ENCODE measurements around the gene ANKK1. TPM values are rescaled to one million over a fixed set of nuclear protein-coding genes. Genes with fewer than 3 reads are reported as not detected.
A peak's percentile ranks its signal among the peaks of the same experiment; 100 is the strongest.

The ANKK1 gene
- total RNA-seq = under 1 TPM; 0.49 to 0.68 TPM

DNA sequence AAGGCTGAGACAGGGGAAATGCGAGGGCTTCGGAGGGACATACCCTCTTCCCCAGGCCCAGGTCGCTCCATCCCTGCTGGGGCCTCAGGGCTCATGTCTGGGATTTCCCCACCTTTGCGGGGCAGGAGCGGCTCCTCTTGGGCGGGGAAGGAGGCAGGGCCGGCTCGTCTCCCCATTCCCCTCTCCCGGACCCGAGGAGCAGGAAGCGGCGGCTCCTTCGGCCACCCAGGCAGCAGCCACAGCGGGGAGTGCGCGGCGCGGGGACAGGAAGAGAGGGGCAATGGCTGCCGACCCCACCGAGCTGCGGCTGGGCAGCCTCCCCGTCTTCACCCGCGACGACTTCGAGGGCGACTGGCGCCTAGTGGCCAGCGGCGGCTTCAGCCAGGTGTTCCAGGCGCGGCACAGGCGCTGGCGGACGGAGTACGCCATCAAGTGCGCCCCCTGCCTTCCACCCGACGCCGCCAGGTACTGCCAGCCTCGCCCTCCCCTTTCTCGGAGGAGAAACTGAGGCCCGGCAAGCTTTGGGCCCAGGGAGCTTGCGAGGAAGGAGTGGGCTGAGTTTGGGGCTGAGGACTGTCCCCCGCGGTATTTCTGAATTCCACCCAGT lies at the start of gene ANKK1:
TSS of gene ANKK1 (plus strand) at position 175 of the 607 bp plus-strand sequence. CDS start at position 281, 106 bp downstream.
- Histone ChIP-seq H3K4me3 (peak within 1 kb of the TSS; percentile 50), H3K9me3 (no peaks in the 10 kb centered on the region), H3K4me1 (ENCODE audit: control insufficient read depth in 1 of 2, low read depth in 2 of 2) (no peaks in the 10 kb centered on the region), H3K27ac (no peak within 1 kb of the TSS), H3K36me3 (no peaks in the 10 kb centered on the region), H3K27me3 (replicated peaks; ENCODE audit: insufficient read depth) (peaks cover 9% of the 10 kb centered on the region)
- ATAC-seq (ENCODE audit: insufficient number of reproducible peaks, low FRiP score, low read depth) = no peak
- no peak for DNase-seq (ENCODE audit: low spot score)
- TF ChIP-seq, protein P1, sequence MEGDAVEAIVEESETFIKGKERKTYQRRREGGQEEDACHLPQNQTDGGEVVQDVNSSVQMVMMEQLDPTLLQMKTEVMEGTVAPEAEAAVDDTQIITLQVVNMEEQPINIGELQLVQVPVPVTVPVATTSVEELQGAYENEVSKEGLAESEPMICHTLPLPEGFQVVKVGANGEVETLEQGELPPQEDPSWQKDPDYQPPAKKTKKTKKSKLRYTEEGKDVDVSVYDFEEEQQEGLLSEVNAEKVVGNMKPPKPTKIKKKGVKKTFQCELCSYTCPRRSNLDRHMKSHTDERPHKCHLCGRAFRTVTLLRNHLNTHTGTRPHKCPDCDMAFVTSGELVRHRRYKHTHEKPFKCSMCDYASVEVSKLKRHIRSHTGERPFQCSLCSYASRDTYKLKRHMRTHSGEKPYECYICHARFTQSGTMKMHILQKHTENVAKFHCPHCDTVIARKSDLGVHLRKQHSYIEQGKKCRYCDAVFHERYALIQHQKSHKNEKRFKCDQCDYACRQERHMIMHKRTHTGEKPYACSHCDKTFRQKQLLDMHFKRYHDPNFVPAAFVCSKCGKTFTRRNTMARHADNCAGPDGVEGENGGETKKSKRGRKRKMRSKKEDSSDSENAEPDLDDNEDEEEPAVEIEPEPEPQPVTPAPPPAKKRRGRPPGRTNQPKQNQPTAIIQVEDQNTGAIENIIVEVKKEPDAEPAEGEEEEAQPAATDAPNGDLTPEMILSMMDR (IDR thresholded peaks at IDR 0.05) = no peak

DNA sequence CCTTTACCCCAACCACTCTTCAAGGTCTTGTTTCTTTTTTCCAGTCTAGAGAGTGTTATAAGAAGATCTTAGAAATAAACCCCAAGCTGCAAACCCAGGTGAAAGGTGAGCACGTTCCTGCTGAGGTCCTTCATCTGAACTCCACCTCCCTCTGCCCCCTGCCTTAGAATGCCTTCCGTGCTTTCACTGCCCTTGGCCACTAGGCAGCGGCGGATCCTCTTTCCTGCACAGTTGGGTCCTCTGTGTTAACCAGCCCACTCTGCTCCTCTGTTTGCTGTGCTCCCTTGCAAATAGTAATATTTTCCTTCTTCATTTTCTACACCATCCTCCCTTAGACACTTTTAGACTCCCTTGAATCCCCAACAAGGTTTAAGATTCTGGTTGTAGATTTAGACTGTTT lies 48.8 kb upstream of the ANKK1 start:
- TF ChIP-seq, protein P1 (IDR thresholded peaks at IDR 0.05) = no peak
- Histone ChIP-seq H3K27me3 (replicated peaks; ENCODE audit: insufficient read depth) (no peaks in the 10 kb centered on the region), H3K4me1 (ENCODE audit: control insufficient read depth in 1 of 2, low read depth in 2 of 2) (no peaks in the 10 kb centered on the region), H3K4me3 (no peak overlapping the region), H3K27ac (no peak overlapping the region), H3K9me3 (no peaks in the 10 kb centered on the region), H3K36me3 (peaks cover 57% of the 10 kb centered on the region)
- DNase-seq (ENCODE audit: low spot score) (no peak), ATAC-seq (ENCODE audit: insufficient number of reproducible peaks, low FRiP score, low read depth) (no peak)

GRCh38 chr11:113339929-113340589 lies 47.5 kb upstream of the ANKK1 start:
- DNase-seq (ENCODE audit: low spot score) (no peak), ATAC-seq (ENCODE audit: insufficient number of reproducible peaks, low FRiP score, low read depth) (no peak)
- H3K36me3 ChIP-seq = peaks cover 59% of the 10 kb centered on the region
- no peaks in the 10 kb centered on the region for H3K27me3 ChIP-seq (replicated peaks; ENCODE audit: insufficient read depth)
- H3K4me3 ChIP-seq = no peak overlapping the region
- no peaks in the 10 kb centered on the region for H3K4me1 ChIP-seq (ENCODE audit: control insufficient read depth in 1 of 2, low read depth in 2 of 2)
- H3K9me3 ChIP-seq = no peaks in the 10 kb centered on the region
- no peak overlapping the region for H3K27ac ChIP-seq
- TF ChIP-seq, protein P1 (IDR thresholded peaks at IDR 0.05) = no peak

DNA sequence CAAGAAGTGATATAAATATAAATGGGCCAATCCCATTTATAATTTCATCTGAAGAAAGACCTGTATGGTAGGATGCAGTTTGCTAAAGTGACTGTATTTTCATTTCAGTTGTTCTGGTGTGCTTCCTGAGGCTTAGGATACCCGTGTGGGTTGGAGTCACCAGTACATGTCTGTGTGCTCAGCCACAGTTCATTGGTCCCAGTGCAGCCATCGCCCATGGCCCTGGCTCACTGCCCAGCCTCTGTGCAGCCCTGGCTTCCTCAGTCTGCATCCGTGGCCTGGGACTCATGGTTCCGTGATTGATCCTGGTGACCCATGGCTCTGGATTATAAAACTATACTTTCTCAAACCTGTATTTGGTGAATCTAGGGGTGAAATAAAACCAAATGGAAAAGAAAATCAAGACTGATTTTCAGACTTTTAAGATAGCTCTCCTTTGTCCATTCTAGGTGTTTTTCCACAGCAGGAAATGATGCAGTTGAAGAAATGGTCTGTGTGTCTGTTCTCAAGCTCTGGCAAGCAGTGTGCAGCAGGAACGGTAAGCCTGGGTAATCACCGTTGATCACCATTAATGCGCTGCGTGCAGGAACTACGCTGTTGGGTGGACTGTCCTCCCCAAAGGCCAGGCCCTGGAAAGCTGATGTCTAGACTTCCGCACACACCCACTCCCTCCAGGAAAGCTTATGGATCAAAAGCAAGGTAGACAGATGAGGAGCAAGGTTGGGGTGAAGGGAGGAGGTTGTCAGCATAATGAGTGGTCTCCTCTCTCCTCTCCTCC lies 46.0 kb upstream of the ANKK1 start:
- H3K36me3 ChIP-seq = peaks cover 48% of the 10 kb centered on the region
- ATAC-seq (ENCODE audit: insufficient number of reproducible peaks, low FRiP score, low read depth) = no peak

More for the DNA sequence above, 46.0 kb upstream of the ANKK1 start:
- TF ChIP-seq, protein P1 (IDR thresholded peaks at IDR 0.05) = no peak
- H3K27ac ChIP-seq = no peak overlapping the region
- H3K4me1 ChIP-seq (ENCODE audit: control insufficient read depth in 1 of 2, low read depth in 2 of 2) = no peaks in the 10 kb centered on the region
- H3K9me3 ChIP-seq = no peaks in the 10 kb centered on the region
- no peak for DNase-seq (ENCODE audit: low spot score)
- H3K27me3 ChIP-seq (replicated peaks; ENCODE audit: insufficient read depth) = no peaks in the 10 kb centered on the region
- no peak overlapping the region for H3K4me3 ChIP-seq
